Measurements from ENCODE around the gene SCT.

SCT gene

DNA sequence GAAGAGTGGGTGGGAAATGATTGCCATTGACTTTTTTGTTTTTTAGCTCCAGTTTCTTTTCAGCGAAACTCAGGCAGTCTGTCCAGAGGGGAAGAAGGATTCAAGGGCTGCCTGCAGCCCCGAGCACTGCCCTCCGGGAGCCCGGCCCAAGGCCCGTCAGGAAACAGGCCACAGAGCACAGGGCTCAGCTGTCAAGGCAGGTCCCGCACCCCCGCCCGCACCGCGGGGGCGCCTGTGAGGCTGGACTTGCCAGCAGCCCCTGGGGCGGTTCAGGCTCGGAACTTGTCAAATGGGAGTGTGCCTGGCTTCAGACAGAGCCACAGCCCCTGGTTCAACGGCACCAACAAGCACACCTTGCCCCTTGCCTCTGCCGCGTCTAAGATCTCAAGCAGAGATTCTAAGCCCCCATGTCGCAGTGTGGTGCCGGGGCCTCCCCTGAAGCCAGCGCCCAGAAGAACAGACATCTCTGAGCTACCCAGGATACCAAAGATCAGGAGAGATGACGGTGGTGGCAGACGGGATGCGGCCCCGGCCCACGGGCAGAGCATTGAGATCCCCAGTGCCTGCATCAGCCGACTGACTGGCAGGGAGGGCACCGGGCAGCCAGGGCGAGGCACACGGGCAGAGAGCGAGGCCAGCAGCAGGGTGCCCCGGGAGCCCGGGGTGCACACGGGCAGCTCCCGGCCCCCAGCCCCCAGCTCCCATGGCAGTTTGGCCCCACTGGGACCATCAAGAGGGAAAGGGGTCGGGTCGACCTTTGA is 19.8 kb downstream of the SCT start:
- H3K36me3 ChIP-seq (ENCODE audit: control insufficient read depth, insufficient read depth, low read length): no peaks in the 10 kb centered on the region
- no peak overlapping the region for H3K4me2 ChIP-seq (ENCODE audit: low read length)
- H3K4me1 ChIP-seq: no peaks in the 10 kb centered on the region
- no peaks in the 10 kb centered on the region for H3K79me2 ChIP-seq
- no peak overlapping the region for H2AFZ ChIP-seq
- no peaks in the 10 kb centered on the region for H3K9me3 ChIP-seq (ENCODE audit: control insufficient read depth, low read length)
- TF ChIP-seq, protein P1, sequence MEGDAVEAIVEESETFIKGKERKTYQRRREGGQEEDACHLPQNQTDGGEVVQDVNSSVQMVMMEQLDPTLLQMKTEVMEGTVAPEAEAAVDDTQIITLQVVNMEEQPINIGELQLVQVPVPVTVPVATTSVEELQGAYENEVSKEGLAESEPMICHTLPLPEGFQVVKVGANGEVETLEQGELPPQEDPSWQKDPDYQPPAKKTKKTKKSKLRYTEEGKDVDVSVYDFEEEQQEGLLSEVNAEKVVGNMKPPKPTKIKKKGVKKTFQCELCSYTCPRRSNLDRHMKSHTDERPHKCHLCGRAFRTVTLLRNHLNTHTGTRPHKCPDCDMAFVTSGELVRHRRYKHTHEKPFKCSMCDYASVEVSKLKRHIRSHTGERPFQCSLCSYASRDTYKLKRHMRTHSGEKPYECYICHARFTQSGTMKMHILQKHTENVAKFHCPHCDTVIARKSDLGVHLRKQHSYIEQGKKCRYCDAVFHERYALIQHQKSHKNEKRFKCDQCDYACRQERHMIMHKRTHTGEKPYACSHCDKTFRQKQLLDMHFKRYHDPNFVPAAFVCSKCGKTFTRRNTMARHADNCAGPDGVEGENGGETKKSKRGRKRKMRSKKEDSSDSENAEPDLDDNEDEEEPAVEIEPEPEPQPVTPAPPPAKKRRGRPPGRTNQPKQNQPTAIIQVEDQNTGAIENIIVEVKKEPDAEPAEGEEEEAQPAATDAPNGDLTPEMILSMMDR (IDR thresholded peaks at IDR 0.05): no peak
- H3K27me3 ChIP-seq (ENCODE audit: control insufficient read depth, insufficient read depth, low read length): no peaks in the 10 kb centered on the region
- no peak overlapping the region for H3K9ac ChIP-seq
- no peak overlapping the region for H3K4me3 ChIP-seq (ENCODE audit: low read depth, low read length)
- H3K27ac ChIP-seq: no peak overlapping the region

GRCh38 chr11:606245-606644 is 20.7 kb downstream of the SCT start:
- Histone ChIP-seq H3K9me3 (ENCODE audit: control insufficient read depth, low read length) (no peaks in the 10 kb centered on the region), H3K27me3 (ENCODE audit: control insufficient read depth, insufficient read depth, low read length) (no peaks in the 10 kb centered on the region), H3K36me3 (ENCODE audit: control insufficient read depth, insufficient read depth, low read length) (no peaks in the 10 kb centered on the region), H3K4me2 (ENCODE audit: low read length) (no peak overlapping the region), H3K27ac (no peak overlapping the region), H3K9ac (no peak overlapping the region), H2AFZ (no peak overlapping the region), H3K4me3 (ENCODE audit: low read depth, low read length) (no peak overlapping the region), H3K79me2 (no peaks in the 10 kb centered on the region), H3K4me1 (no peaks in the 10 kb centered on the region)
- TF ChIP-seq, protein P1 (IDR thresholded peaks at IDR 0.05): no peak

DNA sequence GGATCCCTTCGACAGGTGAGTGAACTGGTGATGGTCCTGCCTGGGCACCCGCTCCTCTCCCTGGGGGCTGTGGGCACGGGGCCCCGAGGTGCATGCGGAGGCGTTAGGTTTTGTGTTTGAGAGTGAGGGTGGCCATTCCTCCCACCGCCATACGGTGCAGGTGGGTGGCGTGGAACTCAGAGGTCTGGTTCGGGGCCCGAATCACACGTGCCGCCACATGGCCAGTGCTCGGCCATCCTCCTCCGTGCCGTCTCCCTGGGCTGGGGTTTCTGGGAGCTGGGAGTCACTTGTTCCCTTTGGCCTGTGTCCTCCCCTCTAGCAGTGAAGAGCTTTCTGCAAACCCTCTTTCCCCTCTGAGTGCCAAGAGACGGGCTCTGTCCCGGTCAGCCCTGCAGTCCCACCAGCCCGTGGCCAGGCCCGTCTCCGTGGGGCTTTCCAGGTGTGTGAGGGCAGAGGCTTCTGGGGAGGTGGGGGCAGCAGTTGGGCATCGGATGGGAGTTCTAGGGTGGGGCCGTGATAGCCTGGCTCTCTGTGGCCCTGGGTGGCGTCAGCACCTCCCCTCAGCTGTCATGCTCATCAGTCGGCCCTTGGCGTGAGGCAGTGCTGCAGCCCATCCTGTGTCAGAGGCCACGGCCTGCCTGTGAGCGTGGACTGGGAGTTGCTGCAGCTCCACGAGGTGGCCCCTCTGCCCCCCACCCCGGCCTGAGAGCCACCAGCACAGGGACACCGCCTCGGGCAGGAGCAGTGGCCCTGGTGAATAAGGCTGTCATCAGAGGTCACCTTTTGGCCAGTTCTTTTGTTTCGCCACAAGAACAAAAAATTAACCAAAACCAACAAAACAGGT is 21.5 kb downstream of the SCT start:
- H3K79me2 ChIP-seq: no peaks in the 10 kb centered on the region
- H3K36me3 ChIP-seq (ENCODE audit: control insufficient read depth, insufficient read depth, low read length): no peaks in the 10 kb centered on the region
- no peaks in the 10 kb centered on the region for H3K9me3 ChIP-seq (ENCODE audit: control insufficient read depth, low read length)
- H2AFZ ChIP-seq: no peak overlapping the region
- H3K4me1 ChIP-seq: no peaks in the 10 kb centered on the region
- no peak overlapping the region for H3K4me2 ChIP-seq (ENCODE audit: low read length)
- H3K27me3 ChIP-seq (ENCODE audit: control insufficient read depth, insufficient read depth, low read length): no peaks in the 10 kb centered on the region
- H3K27ac ChIP-seq: no peak overlapping the region
- TF ChIP-seq, protein P1 (IDR thresholded peaks at IDR 0.05): no peak
- H3K9ac ChIP-seq: no peak overlapping the region
- no peak overlapping the region for H3K4me3 ChIP-seq (ENCODE audit: low read depth, low read length)

DNA sequence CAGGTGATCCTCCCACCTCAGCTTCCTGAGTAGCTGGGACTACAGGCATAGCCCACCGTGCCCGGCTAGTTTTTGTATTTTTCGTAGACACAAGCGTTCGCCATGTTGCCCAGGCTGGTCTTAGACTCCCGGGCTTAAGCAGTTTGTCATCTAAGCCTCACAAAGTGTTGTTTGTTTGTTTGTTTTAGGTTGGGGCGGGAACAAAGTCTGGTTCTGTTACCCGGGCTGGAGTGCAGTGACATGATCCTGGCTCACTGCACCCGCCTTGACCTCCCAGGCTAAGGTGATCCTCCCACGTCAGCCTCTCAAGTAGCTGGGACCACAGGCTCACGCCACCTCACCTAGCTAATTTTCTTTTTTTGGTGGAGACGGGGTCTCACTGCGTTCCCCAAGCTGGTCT is 23.8 kb downstream of the SCT start:
- H3K4me2 ChIP-seq (ENCODE audit: low read length): no peak overlapping the region
- TF ChIP-seq, protein P1 (IDR thresholded peaks at IDR 0.05): no peak
- H3K79me2 ChIP-seq: no peaks in the 10 kb centered on the region
- H3K27ac ChIP-seq: no peak overlapping the region
- no peak overlapping the region for H3K9ac ChIP-seq
- H3K4me1 ChIP-seq: no peaks in the 10 kb centered on the region
- no peak overlapping the region for H3K4me3 ChIP-seq (ENCODE audit: low read depth, low read length)
- no peaks in the 10 kb centered on the region for H3K9me3 ChIP-seq (ENCODE audit: control insufficient read depth, low read length)
- H2AFZ ChIP-seq: no peak overlapping the region
- H3K36me3 ChIP-seq (ENCODE audit: control insufficient read depth, insufficient read depth, low read length): no peaks in the 10 kb centered on the region
- no peaks in the 10 kb centered on the region for H3K27me3 ChIP-seq (ENCODE audit: control insufficient read depth, insufficient read depth, low read length)

All from parathyroid adenoma (tissue), 2 donors.